ENCODE measurements around the gene TTC23.

DNA sequence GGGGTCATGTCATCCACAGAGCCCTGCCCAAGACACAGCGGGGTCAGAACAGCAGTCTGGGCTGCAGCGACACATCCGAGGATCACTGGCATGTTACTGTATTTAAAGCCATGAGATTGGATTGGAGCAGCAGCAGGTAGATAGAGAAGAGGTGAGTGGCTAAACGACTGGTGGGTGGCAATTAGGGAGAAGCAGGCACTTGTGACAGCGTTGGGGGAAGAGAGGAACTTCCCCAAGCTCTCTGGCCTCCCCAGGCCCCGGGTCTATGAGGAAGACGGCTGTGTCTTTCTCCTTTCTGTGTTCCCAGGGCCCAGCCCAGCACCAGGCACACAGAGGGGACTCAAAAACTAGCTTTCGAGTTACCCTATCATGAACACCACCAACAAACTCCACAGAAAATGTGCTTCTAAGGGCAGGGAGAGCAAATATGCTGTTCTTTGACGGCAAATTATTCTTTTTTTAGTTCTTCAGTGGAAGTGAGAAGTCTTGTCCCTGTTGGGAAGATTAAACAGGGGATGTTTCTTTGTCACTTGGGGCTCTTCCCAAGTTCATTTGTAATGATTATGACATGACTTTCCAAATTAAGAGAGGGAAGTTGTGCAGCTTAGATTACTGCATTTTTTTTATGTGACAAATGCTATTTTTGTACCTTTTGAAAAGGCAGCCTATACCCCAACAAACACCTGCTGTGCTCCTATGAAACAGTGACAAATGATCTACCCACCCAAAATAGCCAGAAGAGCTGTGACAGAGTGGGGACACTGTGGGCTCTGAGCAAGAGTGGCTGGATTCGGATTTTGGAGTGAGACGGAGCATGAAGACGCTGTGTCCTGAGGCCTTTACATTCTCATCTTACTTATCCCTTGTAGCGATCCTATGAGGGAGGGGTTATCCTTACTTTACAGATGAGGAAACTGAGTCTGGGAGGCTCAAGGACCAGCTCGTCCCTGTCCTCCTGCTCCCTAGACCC is 151.7 kb downstream of the TTC23 start:
- TF ChIP-seq C11orf30 (IDR thresholded peaks at IDR 0.05; ENCODE audit: low read depth) (no peak), ARID2 (IDR thresholded peaks at IDR 0.05) (no peak), HMGXB4 (CRISPR knock-in tag; IDR thresholded peaks at IDR 0.05) (no peak), RBM22 (IDR thresholded peaks at IDR 0.05; ENCODE audit: low read depth, low read length, poor library complexity, severe bottlenecking) (no peak), ETV6 (IDR thresholded peaks at IDR 0.05; ENCODE audit: borderline replicate concordance in 1 of 2, low read depth in 2 of 2, low read length in 1 of 2) (no peak), ETV6 (CRISPR knock-in tag; IDR thresholded peaks at IDR 0.05; ENCODE audit: borderline replicate concordance) (no peak), POLR2A (conservative IDR thresholded peaks at IDR 0.05) (no peak), SRSF1 (IDR thresholded peaks at IDR 0.05; ENCODE audit: low read depth, low read length) (no peak), PRPF4 (IDR thresholded peaks at IDR 0.05; ENCODE audit: insufficient read depth, low read depth, low read length, poor library complexity, severe bottlenecking) (no peak), CTCF (IDR thresholded peaks at IDR 0.05 in 2 of 3, conservative IDR thresholded peaks at IDR 0.05 in 1 of 3; ENCODE audit: insufficient read depth in 2 of 3, low read depth in 1 of 3, low read length in 3 of 3) (no peak), ZNF384 (IDR thresholded peaks at IDR 0.05; ENCODE audit: low read depth, low read length) (no peak), ZNF146 (CRISPR knock-in tag; IDR thresholded peaks at IDR 0.05; ENCODE audit: unreplicated experiment) (no peak)

Measured in K562 (cell line).